ENCODE results near the gene TSNAXIP1.
A peak's percentile ranks its signal among the peaks of the same experiment; 100 is the strongest.
"Not testable (repeated sequence)": the region's sequence is repeated elsewhere in the genome, so short reads cannot be mapped to it uniquely, and the experiment has no call there.

TSNAXIP1 gene

GRCh38 chr16:67862623-67863583, 56.2 kb downstream of the TSNAXIP1 start:
- no peak for DNase-seq

- DNase-seq = not testable (repeated sequence)
Observed at GRCh38 chr16:67864044-67864443, 57.4 kb downstream of the TSNAXIP1 start.

DNA sequence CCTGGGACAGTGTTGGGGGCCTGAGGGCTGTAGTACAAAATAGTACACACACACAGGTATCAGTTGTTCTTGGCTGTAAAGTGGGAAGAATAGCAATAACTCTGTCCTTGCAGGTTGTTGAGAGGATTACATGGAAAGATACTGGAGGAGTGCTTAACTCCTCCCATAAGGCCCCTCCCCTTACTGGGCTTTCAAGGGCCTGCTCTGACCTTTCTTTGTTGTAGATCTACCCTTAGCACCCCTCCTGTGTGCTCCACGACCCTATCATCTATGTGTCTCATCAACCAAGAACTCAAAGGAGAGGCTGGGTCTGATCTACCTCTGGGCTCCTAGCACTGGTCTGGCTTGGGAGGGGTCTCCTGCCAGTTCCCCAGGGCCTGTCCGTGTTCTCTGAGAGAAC, 57.9 kb downstream of the TSNAXIP1 start:
- no peak for DNase-seq

DNA sequence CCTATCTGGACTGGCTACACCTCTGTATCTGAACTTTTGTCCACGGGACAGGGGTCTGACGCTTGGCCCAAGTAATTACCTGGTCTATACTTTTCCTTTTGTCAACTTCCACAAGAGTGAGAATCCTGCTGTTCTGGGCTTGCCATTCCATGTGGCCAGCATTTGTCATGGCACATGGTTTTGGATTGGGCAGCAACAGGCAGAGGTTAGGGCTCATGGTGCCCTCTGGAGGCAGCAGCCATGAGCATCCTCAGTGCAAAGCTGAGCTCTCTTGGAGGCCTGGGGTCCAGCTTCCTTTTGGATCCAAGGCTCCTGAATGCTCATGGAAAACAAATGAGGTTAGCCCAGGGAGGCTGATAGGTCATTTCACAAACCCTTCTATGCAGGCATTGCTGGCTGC, 58.6 kb downstream of the TSNAXIP1 start:
- no peak for DNase-seq

- DNase-seq = no peak
Observed at GRCh38 chr16:67868290-67868689, 61.6 kb downstream of the TSNAXIP1 start.

DNA sequence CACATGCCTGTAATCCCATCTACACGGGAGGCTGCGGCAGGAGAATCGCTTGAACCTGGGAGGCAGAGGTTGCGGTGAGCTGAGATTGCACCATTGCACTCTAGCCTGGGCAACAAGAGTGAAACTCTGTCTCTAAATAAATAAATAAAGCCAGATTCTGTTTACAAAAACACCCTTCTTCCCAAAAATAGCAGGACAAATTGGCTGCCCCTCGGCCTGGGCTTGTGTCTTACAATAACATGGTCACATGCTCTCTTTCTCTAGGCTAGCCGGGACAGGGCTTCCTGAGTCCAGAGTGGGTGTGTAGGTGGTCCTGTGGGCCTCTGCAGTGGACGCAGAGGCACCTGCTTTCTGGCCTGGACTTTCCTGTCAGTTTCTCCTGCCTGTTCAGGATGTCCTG, 63.0 kb downstream of the TSNAXIP1 start:
- no peak for DNase-seq

- no peak for DNase-seq
Observed at GRCh38 chr16:67871256-67871655, 64.6 kb downstream of the TSNAXIP1 start.

DNA sequence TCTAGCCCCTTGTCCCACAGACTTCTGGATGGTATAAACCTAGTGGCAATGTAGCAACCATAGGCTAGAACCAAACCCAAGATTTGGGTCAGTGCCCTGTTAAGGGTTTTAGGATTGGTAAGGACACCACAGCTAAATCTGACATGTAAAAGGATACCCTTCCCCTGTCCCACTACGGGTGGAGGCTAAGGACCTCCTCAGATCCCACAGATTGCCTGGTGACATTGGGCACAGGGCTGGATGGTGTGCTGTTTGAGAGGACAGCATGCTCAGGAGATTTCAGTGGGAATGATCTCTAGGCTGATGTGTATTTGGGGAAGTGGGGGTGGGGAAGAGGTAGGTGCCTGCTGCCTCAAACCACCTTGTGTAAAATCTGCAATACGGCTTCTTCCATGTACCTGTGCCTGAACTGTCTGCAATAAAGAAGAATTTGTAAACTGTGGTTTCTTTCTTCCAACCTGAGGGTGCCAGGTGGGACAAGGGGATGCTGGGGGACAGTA, 65.5 kb downstream of the TSNAXIP1 start:
- no peak for DNase-seq

DNA sequence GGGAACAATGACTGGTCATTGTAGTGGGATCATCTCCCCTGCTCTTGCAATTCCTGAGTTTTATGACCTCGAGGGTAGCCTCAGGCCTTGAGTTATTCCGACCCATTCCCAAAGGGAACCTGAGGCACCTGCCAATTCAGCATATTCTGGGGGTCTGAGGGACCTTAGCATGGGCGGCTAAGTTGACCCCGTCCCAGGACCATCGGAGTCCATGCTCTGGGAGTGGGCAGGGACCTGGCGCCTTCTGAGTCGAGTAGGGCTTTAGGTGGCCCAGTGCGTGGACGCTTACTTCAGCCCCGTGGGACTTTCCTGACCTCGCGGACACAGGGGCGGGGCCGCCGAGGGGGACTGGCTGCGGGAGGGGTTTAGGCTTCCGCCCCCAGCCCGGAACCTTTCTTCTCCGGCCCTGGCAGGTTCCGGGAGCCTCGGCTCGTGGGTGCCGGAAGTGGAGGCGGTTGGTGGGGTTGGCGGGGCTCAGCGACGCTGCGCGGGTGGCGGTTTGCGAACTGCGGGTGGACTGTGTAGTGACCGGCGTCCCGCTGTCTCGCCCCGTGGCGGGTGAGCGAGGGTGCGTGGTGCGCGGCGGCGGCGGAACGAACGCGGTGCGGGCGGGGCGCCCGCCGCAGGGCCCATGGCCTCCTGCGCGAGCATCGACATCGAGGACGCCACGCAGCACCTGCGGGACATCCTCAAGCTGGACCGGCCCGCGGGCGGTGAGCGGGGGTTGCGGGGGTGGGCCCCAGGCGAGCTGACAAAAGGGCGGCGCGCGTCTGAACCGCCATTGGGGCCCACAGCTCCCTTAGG, 66.1 kb downstream of the TSNAXIP1 start, which contains the start of gene EDC4:
TSS of gene EDC4 (plus strand) at position 422 of the 804 bp plus-strand sequence. CDS start at position 632, 210 bp downstream.
- peak; percentile 88 for DNase-seq

GRCh38 chr16:67873435-67874370, 67.0 kb downstream of the TSNAXIP1 start:
- DNase-seq = no peak

GRCh38 chr16:67874372-67874771, 67.7 kb downstream of the TSNAXIP1 start:
- DNase-seq = no peak

- no peak for DNase-seq
Observed at GRCh38 chr16:67877064-67877463, 70.4 kb downstream of the TSNAXIP1 start.
